ENCODE measurements around the gene GRIN2A.

GRIN2A gene

DNA sequence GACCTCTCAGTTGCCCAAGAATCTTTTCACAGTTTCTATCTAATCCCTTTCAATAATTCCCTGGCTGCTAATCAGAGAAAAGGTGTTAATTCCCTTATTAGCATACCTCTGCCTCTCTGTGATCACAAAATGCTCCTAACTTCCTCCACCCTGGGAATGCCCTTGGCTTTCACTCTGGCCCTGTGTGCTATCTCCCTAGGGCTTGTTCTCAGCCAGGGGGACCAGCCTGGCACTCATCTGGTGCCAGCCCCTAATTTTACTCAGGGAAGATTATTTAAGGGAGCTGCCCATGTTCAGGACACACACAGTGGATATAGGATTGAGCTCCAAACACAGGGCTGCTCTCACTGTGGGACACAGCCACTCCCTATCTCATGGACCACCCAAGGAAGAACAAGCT is 225.2 kb downstream of the GRIN2A start:
- no peak for DNase-seq

DNA sequence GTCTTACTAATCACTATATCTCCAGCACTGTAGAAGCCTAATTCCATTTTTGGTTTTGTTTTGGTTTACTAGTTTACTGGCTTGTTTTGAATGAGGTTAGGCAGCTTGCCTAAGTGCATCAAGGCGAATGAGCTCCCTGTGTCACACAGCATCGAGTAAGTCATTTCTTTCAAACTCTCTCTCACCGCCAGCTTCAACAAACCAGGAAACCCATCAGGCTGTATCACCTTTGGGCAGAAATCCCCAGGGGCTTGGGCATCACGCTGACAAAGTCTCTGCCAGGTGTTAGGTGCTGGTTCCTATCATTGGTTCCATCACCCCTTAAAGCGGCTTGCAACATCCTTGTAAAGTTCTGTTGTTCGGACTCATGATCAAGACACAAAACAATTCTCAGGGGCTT is 226.6 kb downstream of the GRIN2A start:
- DNase-seq: no peak

DNA sequence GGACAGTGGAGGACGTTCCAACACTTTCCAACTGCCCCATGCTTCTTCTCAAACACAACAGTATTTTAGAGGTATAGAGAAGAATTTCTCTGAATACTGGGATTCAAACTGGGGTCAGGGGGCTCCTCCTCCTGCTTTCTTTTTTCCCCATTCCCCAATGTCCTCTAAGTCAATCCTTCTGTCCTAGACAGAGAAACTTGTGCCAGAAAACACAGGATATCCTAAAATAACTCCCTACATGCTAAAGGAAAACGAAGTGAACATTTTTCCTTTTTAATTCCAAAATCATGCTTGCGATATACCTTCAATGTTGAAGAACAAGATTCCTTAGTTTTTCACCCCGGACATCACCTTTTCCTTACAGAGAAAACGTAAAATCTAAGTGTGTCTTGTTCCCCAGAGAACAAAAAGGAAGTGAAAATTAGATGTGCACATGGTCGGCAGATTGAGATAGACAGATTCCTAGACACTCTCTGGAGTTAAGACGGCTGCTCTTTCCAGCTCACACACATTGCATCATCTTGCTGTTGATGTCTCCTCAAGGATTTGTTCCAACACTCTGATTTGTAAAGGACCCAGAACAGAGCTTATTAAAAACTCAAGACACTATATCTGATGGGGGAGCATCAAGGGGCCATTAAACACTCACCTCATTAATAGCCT is 228.2 kb downstream of the GRIN2A start:
- DNase-seq: no peak

DNA sequence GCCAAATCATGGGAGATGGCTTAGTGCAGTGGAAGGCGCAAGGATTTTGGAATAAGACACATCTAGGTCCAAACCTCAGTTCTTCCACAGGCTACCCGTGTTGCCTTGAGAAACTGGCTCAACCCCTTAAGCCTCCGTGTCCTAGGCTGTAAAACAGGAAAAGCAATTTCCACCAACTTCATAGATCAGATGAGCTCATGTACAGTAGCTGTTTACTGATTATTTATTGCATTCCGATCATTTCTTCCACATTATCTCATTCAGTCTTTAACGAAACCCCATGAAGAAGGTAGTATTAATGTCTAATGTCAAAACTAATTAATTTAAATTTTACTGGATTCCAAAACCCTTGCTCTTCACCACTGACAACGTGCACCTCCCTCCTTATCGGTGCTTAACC is 231.6 kb downstream of the GRIN2A start:
- no peak for DNase-seq

DNA sequence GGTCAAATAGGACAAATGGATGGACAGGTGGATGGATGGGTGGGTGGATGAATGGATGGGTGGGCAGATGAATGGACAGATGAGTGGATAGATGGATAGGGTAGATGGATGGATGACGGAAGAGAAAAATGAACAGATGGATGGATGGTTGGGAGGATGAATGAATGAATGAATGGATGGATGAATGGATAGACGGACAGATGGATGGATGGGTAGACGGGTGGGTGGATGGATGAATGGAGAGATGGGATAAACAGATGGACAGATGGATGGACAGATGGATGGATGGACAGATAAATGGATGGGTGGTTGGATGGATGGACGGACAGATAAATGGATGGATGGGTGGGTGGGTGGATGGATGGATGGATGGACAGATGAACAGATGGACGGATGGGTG is 232.8 kb downstream of the GRIN2A start:
- DNase-seq: no peak

DNA sequence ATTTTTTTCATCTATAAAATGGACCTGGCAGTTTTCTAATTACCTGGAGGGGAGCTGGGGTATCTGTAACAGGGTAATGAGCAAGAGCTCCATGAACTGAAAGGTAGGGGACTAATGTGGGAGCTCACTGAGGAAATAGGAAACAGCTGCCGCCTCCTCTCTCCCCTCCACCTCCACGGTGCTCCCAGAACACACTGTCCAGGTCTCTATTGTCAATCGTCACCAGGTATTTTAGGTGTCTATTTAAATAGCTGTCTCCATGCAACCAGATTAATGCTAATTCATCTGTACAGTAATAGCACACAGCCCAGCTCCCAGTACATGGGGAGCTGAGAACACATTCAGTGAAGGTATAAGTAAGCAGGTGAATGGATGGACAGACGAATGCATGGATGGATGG is 233.3 kb downstream of the GRIN2A start:
- no peak for DNase-seq

DNA sequence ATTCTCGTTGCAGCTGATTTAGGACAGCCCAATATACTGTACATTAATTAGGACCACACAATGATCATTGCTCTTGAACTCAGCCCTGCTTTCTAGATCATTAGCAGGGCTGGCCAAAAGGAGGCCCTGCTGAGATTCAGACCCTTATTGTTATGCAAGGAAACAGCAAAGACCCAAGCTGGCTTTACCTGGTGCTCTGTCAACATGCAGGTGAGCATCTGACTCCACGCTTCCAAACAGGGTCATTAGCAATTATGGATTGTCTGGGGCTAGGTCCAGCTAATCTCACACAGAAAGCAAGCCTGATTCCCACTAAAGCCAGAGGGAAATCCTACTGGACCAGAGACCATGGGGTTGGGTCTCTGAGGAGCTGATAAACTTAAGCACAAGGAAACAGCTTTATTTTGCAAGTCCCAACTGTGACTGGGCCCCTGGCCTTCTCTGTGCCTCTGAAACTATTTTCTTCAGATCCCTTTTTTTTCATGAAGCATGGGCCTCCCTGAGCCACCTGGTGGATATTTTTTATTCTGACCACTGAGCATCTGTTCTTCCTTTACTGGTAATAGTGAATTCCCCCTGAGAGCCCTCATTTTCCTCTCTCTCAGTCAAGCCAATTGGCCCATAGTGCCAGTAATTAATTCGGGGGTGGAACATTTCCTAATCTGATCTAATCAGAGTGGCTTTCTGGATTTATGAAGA is 236.1 kb downstream of the GRIN2A start:
- no peak for DNase-seq

DNA sequence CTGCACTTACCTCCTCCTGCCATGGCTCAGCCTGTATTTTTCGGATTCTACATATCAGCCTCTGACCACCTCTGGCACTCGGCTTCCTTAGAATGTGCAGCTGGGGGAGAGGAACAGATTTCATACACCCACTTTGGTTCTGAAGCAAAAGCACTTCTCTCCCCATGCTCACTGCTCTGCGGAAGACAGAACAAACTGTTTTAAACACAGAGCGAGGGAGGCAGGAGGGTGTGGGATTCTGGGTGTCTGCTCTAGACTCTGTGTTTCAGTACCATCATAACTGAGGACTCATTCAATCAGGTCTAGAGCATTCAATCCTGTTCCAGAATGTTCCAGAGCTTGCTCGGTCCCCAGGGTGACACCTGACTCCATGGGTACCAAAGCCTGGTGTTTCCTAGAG is 239.1 kb downstream of the GRIN2A start:
- DNase-seq: no peak

DNA sequence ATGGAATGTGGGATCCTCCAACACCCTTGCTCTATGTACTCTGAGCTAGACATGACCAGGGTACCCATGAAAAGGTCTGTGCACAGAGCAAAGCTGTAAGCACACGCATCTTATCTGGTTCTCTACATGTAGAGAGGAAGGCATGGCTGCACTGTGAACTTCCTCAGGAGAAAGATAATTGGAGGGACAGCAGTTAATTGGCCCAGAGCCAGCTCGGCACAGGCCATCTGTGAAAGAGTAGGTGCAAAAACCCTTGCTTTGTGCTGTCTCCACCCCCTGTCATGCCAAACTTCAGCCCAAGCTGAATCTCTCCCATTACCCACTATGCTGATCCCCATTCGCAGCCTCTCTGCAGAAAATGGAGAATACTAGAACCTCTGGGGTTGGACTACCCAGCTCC is 241.0 kb downstream of the GRIN2A start:
- DNase-seq: no peak

DNA sequence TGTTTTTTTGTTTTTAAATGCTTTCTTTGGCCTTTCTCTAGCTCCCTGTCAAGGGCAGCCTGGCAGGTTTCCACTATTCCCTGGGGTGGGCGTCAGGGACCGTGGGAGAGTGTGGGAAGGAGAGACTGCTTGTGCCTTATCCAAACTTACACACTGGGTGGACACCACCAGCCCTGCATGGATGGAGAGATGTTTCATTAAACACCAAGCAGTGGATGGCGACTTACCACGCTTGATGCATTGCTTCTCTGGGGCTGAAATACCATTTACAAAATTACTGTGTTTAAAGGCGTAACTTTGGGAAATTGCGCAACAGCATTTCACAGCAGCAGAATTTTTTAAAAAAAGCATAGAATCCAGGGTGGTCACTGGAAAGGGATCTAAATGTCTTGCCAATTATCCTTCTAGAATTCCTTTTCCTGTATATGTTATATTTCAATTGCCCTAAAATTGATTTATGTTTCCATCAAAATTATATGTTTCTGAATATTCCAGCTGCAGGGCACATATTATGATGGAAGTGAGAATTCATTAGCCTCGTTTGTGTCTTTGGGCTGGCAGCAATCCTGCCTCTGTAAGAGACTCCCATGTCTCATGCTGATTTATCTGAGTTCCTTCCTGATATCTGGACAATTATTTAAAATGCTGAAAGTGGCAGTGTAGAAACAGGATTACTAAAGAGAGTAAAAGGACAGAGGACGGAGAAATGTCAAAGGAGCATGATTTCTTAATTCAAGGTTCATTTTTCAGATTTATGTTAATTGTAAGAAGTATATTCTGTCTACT is 247.3 kb downstream of the GRIN2A start:
- no peak for DNase-seq

DNA sequence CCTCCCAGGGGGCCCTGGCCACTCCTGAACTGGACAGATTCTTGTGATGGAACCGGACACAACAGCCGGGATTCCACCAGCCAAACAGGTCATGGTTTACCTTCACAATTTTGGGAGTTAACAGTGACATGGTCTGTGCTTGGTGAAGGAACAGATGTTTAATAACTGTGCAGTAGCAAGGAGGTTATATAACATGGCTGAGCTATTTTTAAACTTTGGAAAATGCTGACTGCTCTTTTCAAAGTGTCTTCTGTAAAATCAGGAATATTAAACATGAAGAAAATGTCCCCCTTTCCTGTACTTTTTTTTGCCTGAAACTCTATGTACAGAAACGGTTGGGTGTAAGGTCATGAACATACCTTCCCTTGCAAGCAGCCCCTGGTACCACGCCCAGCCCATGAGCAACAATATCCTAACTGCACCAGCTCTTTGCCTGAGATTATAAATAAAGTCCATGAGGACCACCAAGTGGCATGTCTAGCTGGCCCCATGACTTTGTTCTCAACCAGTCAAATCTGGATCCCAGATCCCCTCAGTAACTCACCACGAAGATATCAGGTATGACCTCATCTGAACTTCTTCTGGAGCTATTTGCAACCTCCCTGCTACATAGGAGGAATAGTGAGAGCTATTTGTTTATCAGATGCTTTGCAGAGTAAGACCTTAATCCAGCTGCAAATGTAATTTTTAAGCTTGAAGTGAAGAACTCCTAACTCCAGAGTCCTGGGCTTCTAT is 249.1 kb downstream of the GRIN2A start:
- no peak for DNase-seq

DNA sequence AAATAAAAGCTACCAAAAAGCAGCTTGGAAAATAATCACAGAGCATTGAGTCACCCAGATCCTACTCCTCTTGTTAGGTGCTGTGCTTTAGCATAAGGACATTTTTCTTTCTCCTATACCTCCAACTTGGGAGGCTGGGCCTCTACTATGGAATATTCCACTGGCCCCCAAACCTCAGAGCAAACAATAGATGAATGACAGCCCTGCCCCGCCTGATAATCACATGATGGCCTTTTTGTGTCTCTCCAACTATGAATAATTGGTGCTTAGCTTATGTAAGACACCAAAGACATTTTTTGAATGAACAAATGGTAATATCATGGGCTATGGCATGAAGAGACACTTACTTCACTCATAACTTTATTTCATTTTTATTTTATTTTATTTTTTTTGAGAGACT is 250.2 kb downstream of the GRIN2A start:
- no peak for DNase-seq

DNA sequence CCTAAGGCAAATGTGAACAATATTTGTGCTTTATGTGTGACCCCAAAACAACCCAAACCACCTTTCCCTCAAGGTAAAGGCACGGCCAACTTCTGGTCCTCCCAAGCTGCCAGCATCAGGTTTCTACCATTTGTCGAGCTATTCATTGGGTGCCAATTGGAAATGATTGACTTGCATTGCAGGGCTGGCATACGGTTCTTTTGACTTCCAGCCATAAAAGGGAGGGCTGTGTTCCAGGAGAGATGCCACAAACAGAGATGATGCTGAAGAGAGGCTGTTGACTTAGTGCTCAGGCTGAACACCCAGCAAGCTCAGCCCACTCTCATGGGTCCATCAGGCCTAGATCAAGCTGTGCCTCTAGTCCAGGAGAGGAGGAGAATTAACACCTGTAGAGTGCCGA is 252.4 kb downstream of the GRIN2A start:
- no peak for DNase-seq

DNA sequence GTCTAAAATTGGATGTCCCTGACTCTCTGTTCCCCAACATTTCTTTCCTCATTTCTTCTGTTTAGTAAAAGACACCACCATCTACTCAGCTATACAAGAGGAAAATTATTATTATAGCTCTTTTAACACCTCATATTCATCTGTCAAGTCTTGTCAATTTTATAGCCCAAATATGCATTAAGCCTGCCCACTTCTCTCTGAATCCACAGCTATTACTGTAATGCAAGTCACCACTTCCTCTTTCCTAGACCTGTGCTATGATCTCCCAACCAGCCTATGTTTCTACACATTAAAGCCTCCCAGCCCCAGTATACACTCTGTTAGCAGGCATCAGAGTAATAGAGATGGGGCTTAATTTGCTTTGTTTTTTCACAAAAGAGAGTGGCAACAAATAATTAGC is 252.9 kb downstream of the GRIN2A start:
- DNase-seq: no peak

DNA sequence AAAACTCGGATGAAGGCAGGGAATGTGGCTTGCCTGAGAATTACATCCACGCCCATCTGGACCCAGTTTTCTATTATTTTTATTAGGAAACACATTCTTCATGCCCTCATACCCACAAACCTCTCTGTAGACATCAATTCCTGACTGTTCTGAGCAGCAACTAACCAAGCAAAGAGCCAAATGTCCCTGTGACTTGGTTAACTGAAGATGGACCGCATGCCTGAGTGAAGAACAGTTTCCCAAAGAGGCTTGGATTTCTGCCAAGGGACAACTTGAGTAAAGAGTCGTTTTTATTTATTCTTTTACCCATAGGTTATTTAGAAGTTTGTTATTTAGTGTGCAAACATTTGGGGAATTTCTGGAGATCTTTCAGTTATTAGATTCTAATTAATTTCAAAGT is 259.8 kb downstream of the GRIN2A start:
- DNase-seq: no peak

DNA sequence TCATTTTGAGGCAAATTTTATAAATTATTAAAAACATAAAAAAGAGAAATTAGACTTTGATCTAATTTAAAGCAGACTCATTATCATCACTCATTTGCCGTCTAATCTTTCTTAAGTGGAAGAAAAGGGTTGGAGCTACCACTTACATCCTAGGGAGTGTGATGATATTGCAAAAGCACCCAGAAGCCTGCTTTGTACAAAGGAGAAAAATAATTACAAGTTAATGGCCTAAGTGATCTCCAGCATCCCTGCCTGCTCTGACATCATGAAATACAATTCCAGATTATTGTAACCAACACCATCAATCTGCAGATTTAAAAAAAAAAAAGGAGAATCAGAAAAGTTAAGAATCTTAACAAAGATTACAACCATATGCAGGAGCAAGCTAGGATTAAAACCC is 260.2 kb downstream of the GRIN2A start:
- DNase-seq: no peak

DNA sequence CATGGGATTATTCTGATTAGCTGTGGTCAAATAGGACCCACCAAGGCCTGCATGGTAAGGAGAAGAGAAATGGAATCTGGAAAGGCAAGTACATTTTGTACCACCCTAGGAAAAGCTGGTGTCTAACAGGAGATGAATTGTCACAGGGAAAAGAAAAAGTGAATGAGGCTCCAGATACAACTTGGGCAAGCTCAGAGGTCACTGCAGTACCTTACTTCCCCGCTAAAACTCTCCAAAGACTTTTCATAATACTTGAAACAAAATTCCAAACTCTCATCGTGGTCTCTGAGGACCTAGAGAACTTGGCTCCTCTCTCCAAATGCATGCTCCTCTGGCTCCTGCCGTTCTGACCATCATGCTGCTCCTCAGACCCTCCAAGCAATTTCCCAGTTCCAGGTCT is 262.8 kb downstream of the GRIN2A start:
- no peak for DNase-seq

DNA sequence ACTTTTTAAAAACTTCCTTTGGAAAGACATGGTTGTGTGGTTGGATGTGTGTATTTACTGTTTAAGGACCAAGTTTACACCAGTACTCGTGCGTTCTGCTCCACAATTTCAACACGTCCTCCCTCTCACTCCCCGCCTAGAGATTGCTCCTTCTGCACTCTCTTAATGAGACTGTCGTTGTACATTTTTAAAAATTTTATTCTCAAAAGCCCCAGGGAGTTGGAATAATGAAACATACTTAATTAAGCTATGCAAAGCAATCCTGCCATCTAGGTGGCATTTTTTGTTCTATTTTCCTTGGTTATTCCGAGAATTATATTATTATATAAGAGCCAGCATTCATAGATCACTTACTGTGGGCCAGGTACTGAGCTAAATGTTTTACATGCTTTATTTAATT is 264.5 kb downstream of the GRIN2A start:
- DNase-seq: no peak

DNA sequence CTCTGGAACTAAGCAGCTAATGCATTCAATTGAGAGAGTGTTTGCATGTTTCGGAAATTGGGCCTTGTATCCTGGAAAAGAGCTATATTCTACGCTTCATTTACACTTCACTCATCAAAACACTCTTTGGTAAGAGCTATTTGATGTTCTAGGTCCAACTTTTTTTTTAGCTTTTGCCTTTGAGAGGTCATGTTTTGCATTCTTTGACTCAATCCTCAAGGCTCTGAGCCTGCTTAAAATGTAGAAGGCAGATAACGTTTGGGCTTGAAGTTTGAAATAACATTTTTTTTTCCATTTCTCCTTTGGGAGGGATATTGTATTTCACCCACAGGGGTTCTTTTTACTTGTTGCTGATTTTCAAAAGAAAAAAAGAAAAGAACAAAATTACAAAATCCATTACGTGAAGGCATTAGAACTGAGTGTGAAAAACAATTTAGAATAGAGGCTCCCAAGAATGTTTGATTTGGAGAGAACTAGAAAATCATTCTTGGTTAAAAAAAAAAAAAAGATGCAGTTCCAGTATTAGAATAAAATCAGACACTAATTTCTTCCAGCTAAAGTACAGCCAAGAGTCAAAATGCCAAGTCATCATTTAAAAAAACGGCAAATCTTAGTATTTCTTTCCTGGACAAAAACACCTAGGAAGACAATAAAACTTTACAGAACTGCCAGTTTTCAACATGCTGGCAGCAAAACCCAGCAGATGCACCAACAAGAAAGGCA is 268.5 kb downstream of the GRIN2A start:
- no peak for DNase-seq

DNA sequence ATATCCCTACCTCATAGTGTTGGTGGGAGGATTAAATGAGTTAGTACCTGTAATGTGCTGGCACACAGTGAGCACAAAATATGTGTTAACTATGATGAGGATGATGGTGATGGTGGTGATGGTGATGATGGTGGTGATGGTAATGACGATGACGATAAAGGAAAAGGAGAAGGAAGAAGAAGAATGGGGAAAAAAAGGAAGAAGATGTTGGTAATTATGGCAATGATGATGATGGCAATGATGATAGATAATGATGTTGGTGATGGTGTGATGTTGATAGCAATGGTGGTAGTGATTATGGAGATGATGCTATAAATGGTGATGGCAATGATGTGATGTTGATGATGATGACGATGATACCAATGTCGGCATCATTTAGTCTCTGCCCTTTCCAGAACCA is 270.2 kb downstream of the GRIN2A start:
- no peak for DNase-seq

DNA sequence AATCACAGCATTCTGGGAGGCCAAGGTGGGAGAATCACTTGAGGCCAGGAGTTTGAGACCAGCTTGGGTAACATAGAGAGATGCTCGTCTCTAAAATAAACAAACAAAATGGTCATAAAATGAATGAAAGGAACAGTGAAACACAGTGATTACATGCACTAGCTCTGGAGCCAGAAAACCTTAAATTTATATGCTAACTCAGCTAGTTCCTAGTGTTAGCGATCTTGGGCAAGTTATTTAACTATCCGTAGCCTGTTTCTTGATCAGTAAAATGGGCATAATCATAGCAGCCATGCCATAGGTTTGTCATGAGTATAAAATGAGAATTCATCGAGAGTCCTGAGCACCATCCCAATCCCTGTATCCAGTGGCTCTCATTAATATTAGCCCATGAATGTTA is 271.0 kb downstream of the GRIN2A start:
- no peak for DNase-seq

DNA sequence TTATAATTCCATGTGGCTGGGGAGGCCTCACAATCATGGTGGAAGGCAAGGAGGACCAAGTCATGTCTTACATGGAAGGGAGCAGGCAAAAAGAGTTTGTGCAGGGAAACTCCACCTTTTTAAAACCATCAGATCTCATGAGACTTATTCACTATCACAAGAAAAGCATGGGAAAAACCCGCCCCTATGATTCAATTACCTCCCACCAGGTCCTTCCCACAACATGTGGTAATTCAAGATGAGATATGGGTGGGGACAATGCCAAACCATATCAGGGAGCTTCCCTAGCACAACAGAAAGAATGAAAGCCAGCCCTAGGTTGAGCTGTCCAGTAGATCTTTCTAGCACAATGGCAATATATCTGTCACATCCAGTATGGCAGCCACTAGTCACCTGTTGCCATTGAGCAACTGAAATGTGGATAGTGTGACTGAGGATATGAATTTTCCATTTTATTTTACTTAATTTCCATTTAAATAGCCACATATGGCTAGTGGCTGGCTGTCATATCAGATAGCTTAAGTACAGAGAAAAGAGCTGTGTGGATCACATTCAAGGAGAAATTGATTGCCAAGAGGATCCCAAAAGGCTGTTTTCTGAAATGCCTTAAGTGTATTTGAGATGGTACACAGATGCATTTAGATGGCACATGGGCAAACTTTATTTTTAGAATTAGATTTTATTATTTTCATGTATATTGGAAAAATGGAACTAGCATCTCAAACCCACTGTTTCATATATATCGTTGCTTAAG is 273.0 kb downstream of the GRIN2A start:
- no peak for DNase-seq
